GM12874 (cell line): ENCODE results near the gene AGBL5.

Experiments
- TF ChIP-seq, protein P1 (sequence below): IDR thresholded peaks from 2 replicates; pipeline ENCODE4 v1.5.1; 2011; ENCODE audit warnings: low read depth, mild to moderate bottlenecking, control low read depth, low read length, moderate library complexity; ENCODE audit not compliant: insufficient read depth

Gene AGBL5

DNA sequence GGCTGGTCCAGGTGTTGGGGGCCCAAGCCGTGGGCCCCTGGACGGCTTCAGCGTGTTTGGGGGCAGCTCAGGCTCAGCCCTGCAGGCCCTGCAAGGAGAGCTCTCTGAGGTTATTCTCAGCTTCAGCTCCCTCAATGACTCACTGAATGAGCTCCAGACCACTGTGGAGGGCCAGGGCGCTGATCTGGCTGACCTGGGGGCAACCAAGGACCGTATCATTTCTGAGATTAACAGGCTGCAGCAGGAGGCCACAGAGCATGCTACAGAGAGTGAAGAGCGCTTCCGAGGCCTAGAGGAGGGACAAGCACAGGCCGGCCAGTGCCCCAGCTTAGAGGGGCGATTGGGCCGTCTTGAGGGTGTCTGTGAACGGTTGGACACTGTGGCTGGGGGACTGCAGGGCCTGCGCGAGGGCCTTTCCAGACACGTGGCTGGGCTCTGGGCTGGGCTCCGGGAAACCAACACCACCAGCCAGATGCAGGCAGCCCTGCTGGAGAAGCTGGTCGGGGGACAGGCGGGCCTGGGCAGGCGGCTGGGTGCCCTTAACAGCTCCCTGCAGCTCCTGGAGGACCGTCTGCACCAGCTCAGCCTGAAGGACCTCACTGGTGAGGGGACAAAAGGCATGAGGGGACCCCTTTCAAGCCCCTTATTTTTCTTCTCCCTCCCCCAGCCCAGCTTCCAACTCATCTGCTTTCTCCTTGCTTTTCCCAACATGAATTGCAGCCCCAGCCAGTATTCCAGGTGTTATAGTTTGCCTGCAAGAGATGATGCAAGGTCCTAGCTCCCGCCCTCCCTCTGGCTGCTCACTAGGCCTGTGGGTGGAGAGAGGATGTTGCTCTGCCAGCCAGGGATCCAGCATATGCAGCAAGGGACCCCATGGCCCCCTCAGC lies 32.2 kb downstream of the AGBL5 start:
- TF ChIP-seq, protein P1, sequence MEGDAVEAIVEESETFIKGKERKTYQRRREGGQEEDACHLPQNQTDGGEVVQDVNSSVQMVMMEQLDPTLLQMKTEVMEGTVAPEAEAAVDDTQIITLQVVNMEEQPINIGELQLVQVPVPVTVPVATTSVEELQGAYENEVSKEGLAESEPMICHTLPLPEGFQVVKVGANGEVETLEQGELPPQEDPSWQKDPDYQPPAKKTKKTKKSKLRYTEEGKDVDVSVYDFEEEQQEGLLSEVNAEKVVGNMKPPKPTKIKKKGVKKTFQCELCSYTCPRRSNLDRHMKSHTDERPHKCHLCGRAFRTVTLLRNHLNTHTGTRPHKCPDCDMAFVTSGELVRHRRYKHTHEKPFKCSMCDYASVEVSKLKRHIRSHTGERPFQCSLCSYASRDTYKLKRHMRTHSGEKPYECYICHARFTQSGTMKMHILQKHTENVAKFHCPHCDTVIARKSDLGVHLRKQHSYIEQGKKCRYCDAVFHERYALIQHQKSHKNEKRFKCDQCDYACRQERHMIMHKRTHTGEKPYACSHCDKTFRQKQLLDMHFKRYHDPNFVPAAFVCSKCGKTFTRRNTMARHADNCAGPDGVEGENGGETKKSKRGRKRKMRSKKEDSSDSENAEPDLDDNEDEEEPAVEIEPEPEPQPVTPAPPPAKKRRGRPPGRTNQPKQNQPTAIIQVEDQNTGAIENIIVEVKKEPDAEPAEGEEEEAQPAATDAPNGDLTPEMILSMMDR, result no peak

DNA sequence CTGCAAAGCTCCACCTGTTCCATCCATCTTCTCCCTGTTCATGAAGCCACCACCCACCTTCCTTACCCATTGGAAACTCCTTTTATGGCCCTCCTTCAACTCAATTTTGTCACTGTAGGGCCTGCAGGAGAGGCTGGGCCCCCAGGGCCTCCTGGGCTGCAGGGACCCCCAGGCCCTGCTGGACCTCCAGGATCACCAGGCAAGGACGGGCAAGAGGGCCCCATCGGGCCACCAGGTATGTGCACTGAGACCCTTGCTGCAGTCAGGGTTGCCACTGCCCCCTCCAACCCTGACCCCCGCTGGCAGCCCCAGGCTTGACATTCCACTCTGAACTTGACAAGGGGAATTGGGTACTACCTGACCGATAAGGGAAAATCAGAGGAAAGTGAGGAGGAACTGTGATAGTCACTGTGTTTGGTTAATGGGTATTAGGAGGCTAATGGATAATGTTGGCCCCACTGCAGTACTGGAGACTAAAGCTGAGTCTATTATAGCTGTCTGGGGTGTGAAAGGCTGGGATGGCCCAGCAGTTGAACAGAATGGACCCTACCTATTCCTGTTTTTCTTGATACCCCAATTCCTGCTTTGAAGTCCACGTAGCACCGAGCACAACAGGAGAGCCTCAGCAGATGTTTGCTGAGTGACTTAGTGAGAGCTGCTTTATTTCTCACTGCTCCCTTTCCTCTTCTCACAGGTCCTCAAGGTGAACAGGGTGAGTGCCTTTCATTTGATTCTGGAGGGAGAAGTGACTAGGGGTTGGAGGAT lies 33.0 kb downstream of the AGBL5 start:
- TF ChIP-seq, protein P1, result no peak

- TF ChIP-seq, protein P1, result no peak
Measured at GRCh38 chr2:27085062-27085672, 33.7 kb downstream of the AGBL5 start.

- TF ChIP-seq, protein P1, result peak; percentile 35; the same call in 1 of the 2 replicates
Measured at GRCh38 chr2:27085673-27086089, 34.2 kb downstream of the AGBL5 start.

DNA sequence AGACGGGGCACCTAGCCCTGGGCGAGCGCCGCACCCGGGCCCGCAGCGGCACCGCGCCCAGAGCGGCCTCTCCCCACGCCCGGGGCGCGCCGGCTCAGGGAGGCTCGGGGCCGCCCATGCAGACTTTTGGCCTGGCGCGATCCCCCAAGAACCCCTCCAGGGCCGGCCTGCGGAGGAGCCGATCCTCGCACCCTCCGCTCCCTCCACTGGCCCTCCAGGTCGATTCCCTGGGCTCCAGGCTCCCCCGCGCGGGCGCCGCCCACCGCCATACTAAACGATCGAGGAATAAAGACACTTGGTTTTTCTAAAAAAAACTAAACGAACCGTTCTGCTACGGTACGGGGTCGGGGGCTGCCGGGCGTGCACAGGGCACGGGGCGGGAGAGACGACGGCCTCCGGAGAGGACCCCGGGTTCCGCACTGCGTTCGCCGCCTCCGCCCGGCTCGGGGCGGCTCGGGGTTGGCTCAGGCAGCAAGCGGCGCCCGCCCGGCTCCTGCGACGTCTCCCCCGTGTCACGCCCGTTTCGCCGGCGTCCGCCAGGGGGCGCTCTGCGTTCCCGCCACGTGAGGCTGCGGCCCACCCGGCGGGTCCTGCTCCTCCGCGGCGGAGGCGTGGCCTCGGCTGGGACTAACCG lies 34.7 kb downstream of the AGBL5 start:
- TF ChIP-seq, protein P1, result peak; percentile 92

GRCh38 chr2:27086724-27087593 lies 35.5 kb downstream of the AGBL5 start, which contains the start of gene KHK:
Gene KHK, plus strand, starts transcription at chr2:27086772. Its CDS starts 488 bp downstream, at chr2:27087260.
- TF ChIP-seq, protein P1, result no peak
